Endometrial microvascular endothelial cells (primary cell): ENCODE data around the gene XAGE3. TPM values are rescaled to one million over a fixed set of nuclear protein-coding genes. Genes with fewer than 3 reads are reported as not detected.
"Not testable (repeated sequence)": the region's sequence is repeated elsewhere in the genome, so short reads cannot be mapped to it uniquely, and the experiment has no call there.

Experiments
- in situ Hi-C: cut with HindIII; loops from 2 replicates; pipeline ENCODE4 v1.10.0; 2017; ENCODE audit warnings: low sequenced_read_pairs, low pct_unique_long_range_greater_than_20kb; ENCODE audit errors: inconsistent ontology term
- total RNA-seq: library from RNA; depleted of rRNA; stranded (reverse); fragments of >200 nt; gene quantifications from one replicate; pipeline ENCODE4 v1.2.3, GENCODE V29; 2015; ENCODE audit errors: inconsistent ontology term

The XAGE3 gene
- total RNA-seq, 1 donor from 2014 or later, result not detected

DNA sequence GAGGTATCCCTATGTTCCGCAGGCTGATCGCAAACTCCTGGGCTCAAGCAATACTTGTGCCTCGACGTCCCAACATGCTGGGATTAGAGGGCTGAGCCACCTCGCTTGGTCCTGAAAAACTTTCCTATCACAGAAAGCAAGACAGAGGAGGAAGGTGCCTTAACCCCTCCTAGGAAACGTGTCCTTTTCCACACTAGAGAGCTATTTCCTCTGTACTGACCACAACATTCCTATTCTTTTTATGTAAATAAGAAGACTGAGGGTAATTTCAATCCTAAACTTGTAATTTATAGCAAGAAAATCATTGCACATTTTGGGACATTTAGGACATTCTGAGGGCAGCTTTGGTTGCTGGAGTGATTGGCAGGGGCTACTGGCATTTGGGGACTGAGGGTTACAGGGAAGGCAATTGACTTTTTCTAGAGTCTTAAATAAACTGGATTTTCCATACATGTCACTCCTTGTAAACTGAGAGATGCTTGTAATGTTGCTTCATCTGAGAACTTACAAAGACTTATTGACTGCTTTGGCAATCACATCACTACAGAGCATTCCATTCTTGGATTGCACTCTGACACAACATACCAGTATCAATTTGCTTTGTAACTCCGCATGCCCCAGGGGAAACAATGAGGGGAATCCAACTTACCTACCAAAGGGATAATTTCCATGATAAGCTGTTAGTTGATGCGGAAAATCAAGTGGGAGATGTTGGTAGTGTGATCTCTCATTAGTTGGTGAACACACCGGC is 15.6 kb downstream of the XAGE3 start:
- in situ Hi-C loops, result no loop called here

DNA sequence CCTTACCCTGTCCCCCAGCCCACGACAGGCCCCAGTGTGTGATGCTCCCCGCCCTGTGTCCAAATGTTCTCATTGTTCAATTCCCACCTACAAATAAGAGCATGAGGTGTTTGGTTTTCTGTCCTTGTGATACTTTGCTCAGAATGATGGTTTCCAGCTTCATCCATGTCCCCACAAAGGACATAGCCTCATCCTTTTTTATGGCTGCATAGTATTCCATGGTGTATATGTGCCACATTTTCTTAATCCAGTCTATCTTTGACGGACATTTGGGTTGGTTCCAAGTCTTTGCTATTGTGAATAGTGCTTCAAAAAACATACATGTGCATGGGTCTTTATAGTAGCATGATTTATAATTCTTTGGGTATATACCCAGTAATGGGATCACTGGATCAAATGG is 24.3 kb downstream of the XAGE3 start:
- in situ Hi-C loops, result not testable (repeated sequence)

DNA sequence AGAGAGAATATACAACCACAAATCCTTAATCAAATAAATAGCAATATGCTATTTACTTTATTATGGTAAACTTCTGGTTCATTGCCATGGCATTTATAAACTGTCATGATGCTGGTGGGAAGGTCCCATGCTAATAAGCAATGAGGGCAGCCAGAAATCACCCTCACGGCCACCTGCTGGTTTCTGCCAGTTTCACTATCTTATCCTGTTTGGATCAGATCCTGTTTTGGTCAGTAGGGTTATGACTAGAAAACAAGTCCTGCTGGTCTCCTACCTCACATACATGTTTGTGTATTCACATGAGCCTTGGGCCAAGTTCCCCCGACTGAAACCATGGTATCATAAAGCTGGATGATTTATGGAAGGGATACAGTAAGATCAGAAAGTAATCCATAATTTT is 28.7 kb downstream of the XAGE3 start:
- in situ Hi-C loops, result no loop called here

DNA sequence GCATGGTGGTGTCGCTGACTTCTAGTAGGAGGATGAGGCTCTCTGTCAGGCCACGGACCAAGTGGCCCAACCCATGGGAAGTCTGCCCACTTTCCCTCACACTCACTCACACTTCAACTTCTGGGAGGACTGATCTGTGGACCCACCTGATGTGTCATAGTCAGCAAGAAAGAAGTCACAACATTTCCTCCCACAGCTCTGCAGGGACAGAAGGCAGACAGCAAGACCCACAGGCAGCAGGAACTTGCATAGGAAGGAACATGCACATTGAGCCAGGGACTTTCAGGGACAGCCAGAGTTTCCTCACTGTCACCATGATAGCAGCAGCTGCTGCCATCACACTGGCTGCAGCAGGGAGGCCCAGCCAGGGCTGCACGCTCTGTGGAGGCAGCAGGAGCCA is 37.3 kb downstream of the XAGE3 start:
- in situ Hi-C loops, result no loop called here

DNA sequence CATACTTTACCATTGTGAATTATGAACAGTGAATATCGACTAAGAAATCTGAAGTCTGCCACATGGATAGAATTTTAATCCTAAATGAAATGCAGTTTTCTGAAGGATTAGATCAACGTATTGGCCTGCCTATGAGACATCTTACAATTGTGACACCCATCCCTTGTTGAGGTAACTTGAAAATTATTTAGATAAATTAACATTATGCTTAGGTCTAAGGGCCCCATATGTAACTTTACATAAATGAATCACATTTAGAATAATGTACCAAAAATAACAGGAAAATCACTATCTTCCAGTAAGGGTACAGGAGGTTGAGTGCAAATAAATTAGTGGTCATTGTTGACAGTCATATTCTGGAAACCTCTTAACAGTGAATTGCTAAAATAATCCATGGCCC is 43.3 kb downstream of the XAGE3 start:
- in situ Hi-C loops, result no loop called here

DNA sequence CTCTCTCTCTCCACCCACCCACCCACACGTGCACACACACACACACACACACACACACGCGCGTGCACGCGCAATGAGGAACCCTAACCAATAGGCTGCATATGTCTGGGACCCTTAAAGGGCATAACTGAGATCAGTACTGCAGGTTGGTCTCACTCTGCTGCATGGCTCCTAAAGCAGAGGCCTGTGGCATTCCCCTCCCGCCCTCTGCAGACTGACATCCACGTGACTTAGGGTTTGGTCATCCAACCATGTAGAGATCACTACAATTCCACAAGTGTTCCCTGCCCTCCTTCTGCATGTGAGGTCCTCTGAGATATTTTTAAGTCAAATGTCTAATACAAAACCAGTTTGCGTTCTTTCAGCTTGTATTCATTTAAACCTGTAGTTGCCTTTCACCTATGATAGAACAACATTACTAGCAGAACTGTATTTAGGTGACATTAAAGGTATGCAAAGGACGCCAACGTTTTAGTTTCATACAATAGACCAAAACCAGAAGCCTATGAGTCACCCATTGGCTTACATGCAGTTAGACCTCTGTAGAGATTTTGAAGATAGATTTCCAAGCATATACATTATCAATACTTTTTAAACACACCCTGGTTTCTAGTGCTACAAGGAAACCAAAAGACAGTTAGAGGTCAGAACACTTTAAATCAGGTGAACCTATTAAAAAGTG is 46.7 kb downstream of the XAGE3 start:
- in situ Hi-C loops, result no loop called here

DNA sequence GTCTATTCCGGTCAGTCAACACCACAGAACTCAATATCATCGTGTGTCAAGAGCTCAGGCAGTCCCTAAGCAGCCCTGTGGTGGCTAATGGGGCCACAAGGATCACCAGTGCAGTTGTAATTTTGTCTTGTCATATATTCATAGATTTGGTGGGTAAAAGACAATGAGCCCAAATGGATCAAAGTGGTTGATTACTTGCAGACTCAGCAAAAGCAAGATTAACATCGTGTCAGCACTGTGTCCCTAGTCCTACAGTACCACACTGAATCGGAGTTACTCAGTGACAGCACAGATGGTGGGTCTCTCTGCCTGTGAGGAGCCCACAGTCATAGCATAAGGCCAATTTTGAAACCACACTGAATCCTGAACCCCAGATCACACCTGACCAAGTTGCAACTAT is 48.1 kb downstream of the XAGE3 start:
- in situ Hi-C loops, result no loop called here

Other genes with a start within 250 kb of the XAGE3 start
- not detected for gene SSX7, start 213.2 kb downstream of the XAGE3 start, total RNA-seq
- gene SSX2, start 160.9 kb downstream of the XAGE3 start, total RNA-seq, result not detected
- not detected for gene SSX2B, start 116.8 kb downstream of the XAGE3 start, total RNA-seq
- not detected for gene SPANXN5, start 70.7 kb downstream of the XAGE3 start, total RNA-seq
- gene XAGE5, start 56.8 kb downstream of the XAGE3 start, total RNA-seq, result not detected
- gene FAM156B, start 29.2 kb upstream of the XAGE3 start, total RNA-seq, result 16.4 TPM
- gene FAM156A, start 90.4 kb upstream of the XAGE3 start, total RNA-seq, result 6.1 TPM
- 0.74 TPM for gene GPR173, start 180.7 kb upstream of the XAGE3 start, total RNA-seq
- 7.7 TPM for gene TSPYL2, start 214.3 kb upstream of the XAGE3 start, total RNA-seq
- 0.56 TPM for gene KANTR, start 226.1 kb upstream of the XAGE3 start, total RNA-seq